HepG2 (cell line): ENCODE measurements around the gene DLEC1. TPM values are rescaled to one million over a fixed set of nuclear protein-coding genes. Genes with fewer than 3 reads are reported as not detected.

Experiments
- BHLHE40 ChIP-seq: IDR thresholded peaks from 2 replicates; pipeline ENCODE4 v1.6.1; 2011; ENCODE audit warnings: low read length, improper control_type of control experiment
- CREM ChIP-seq, 2 experiments: sonication (generic) in 1 of 2; formaldehyde crosslinking in 1 of 2; IDR thresholded peaks; 2 replicates each; pipeline versions ENCODE4 v1.4.0 to v1.6.1; 2016 to 2020; ENCODE audit warnings: antibody characterized with exemption in 1 of 2, mild to moderate bottlenecking in 1 of 2, missing genetic modification reagents in 1 of 2
- DNMT3B ChIP-seq: conservative IDR thresholded peaks from 2 replicates; pipeline ENCODE4 v1.6.1; 2016; ENCODE audit warnings: missing biosample characterization, control low read depth
- GATA4 ChIP-seq: sonication (generic); IDR thresholded peaks from 2 replicates; pipeline ENCODE4 v1.6.1; 2016; ENCODE audit warnings: antibody characterized with exemption, low read depth, borderline replicate concordance
- IKZF1 ChIP-seq: fragments of 450-650 bp; IDR thresholded peaks from 2 replicates; pipeline ENCODE4 v1.7.1; 2016
- PAXIP1 ChIP-seq: sonication (generic); formaldehyde crosslinking; conservative IDR thresholded peaks from 2 replicates; pipeline ENCODE4 v1.4.0; 2020; ENCODE audit warnings: mild to moderate bottlenecking, missing genetic modification reagents, moderate library complexity
- SP140L ChIP-seq: sonication (generic); formaldehyde crosslinking; IDR thresholded peaks from 2 replicates; pipeline ENCODE4 v1.4.0; 2020; ENCODE audit warnings: missing genetic modification reagents, borderline replicate concordance
- ZNF280B ChIP-seq: sonication (generic); formaldehyde crosslinking; IDR thresholded peaks from 2 replicates; pipeline ENCODE4 v1.5.0; 2020; ENCODE audit warnings: missing genetic modification reagents, mild to moderate bottlenecking, borderline replicate concordance
- ZNF737 ChIP-seq: sonication (generic); formaldehyde crosslinking; IDR thresholded peaks from 2 replicates; pipeline ENCODE4 v1.5.0; 2020; ENCODE audit warnings: missing genetic modification reagents, mild to moderate bottlenecking, borderline replicate concordance
- polyA plus RNA-seq, 8 experiments: library from polyadenylated mRNA; depleted of rRNA in 3 of 8; stranded (reverse) in 7 of 8; unstranded in 1 of 8; fragments of >200 nt; fragmentation: Illumina TruSeq in 4 of 8; extraction: Trizol in 4 of 8; gene quantifications; 2 replicates each; pipeline versions ENCODE4 v1.2.1 to v1.2.3, GENCODE V29; 2011 to 2016; ENCODE audit warnings: low read depth in 4 of 8, missing spikeins in 1 of 8, mixed read lengths in 1 of 8; ENCODE audit not compliant: insufficient read depth in 1 of 8
- total RNA-seq, 5 experiments: library from RNA; depleted of rRNA; stranded (reverse); fragments of >200 nt; fragmentation: Illumina TruSeq; extraction: Trizol; gene quantifications; 2 replicates each; pipeline ENCODE4 v1.2.3, GENCODE V29; 2016; ENCODE audit warnings: low read depth in 1 of 5
- TF ChIP-seq, protein P1 (sequence below): sonication (generic); formaldehyde crosslinking; IDR thresholded peaks from 2 replicates; pipeline ENCODE4 v1.4.0; 2020; ENCODE audit warnings: missing genetic modification reagents
- TF ChIP-seq, protein P2 (sequence below): fragments of 450-650 bp; IDR thresholded peaks from 2 replicates; pipeline ENCODE4 v1.6.1; 2016
- TF ChIP-seq, protein P3 (sequence below): sonication (generic); formaldehyde crosslinking; IDR thresholded peaks from 2 replicates; pipeline ENCODE4 v1.5.0; 2020; ENCODE audit warnings: missing genetic modification reagents, mild to moderate bottlenecking, borderline replicate concordance

DLEC1 gene
- total and polyA plus RNA-seq, 2 of the 13 experiments (the other 11 are each of a cell fraction or from before 2014, with no cell fraction given): 0.09 TPM; not detected in 1

- TF ChIP-seq ZNF737 (CRISPR knock-in tag) (no peak), ZNF280B (CRISPR knock-in tag) (no peak), GATA4 (peak; percentile 68; the same call in 1 of the 2 replicates), SP140L (CRISPR knock-in tag) (0 out of 2 replicates have a peak, but pooled peaks have one; percentile 49), BHLHE40 (peak; percentile 21; the same call in 1 of the 2 replicates), PAXIP1 (CRISPR knock-in tag) (peak; percentile 100), IKZF1 (no peak), CREM (IDR thresholded peaks at IDR 0.05) (peak; percentile 89; the same call in 1 of the 2 replicates), CREM (CRISPR knock-in tag; IDR thresholded peaks at IDR 0.05) (no peak), DNMT3B (CRISPR knock-in tag) (0 out of 2 replicates have a peak, but pooled peaks have one; percentile 34)
- TF ChIP-seq, protein P1, sequence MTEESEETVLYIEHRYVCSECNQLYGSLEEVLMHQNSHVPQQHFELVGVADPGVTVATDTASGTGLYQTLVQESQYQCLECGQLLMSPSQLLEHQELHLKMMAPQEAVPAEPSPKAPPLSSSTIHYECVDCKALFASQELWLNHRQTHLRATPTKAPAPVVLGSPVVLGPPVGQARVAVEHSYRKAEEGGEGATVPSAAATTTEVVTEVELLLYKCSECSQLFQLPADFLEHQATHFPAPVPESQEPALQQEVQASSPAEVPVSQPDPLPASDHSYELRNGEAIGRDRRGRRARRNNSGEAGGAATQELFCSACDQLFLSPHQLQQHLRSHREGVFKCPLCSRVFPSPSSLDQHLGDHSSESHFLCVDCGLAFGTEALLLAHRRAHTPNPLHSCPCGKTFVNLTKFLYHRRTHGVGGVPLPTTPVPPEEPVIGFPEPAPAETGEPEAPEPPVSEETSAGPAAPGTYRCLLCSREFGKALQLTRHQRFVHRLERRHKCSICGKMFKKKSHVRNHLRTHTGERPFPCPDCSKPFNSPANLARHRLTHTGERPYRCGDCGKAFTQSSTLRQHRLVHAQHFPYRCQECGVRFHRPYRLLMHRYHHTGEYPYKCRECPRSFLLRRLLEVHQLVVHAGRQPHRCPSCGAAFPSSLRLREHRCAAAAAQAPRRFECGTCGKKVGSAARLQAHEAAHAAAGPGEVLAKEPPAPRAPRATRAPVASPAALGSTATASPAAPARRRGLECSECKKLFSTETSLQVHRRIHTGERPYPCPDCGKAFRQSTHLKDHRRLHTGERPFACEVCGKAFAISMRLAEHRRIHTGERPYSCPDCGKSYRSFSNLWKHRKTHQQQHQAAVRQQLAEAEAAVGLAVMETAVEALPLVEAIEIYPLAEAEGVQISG: peak; percentile 71; the same call in 1 of the 2 replicates
- TF ChIP-seq, protein P2, sequence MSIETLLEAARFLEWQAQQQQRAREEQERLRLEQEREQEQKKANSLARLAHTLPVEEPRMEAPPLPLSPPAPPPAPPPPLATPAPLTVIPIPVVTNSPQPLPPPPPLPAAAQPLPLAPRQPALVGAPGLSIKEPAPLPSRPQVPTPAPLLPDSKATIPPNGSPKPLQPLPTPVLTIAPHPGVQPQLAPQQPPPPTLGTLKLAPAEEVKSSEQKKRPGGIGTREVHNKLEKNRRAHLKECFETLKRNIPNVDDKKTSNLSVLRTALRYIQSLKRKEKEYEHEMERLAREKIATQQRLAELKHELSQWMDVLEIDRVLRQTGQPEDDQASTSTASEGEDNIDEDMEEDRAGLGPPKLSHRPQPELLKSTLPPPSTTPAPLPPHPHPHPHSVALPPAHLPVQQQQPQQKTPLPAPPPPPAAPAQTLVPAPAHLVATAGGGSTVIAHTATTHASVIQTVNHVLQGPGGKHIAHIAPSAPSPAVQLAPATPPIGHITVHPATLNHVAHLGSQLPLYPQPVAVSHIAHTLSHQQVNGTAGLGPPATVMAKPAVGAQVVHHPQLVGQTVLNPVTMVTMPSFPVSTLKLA: 0 out of 2 replicates have a peak, but pooled peaks have one; percentile 24
- TF ChIP-seq, protein P3, sequence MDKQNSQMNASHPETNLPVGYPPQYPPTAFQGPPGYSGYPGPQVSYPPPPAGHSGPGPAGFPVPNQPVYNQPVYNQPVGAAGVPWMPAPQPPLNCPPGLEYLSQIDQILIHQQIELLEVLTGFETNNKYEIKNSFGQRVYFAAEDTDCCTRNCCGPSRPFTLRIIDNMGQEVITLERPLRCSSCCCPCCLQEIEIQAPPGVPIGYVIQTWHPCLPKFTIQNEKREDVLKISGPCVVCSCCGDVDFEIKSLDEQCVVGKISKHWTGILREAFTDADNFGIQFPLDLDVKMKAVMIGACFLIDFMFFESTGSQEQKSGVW (CRISPR knock-in tag): no peak
Measured at GRCh38 chr3:38133557-38134405, 94.8 kb downstream of the DLEC1 start (continued).
